ENCODE results near the gene TMBIM1. TPM values are rescaled to one million over a fixed set of nuclear protein-coding genes. Genes with fewer than 3 reads are reported as not detected.

Gene TMBIM1
- total and polyA plus RNA-seq, 9 of the 15 experiments (the other 6 are each of a cell fraction or from before 2014, with no cell fraction given): 14.2 to 105 (median 47.0) TPM

- no peak for TF ChIP-seq SIX5 (IDR thresholded peaks at IDR 0.05; ENCODE audit: borderline replicate concordance in 1 of 2, insufficient read depth in 1 of 2, low read depth in 1 of 2, low read length in 2 of 2)
- TF ChIP-seq ZNF146 (CRISPR knock-in tag; IDR thresholded peaks at IDR 0.05; ENCODE audit: unreplicated experiment): no peak
- TF ChIP-seq SRSF7 (optimal IDR thresholded peaks at IDR 0.05; ENCODE audit: low read depth, low read length): no peak
- no peak for TF ChIP-seq MCM3 (IDR thresholded peaks at IDR 0.05)
- TF ChIP-seq ESRRA (IDR thresholded peaks at IDR 0.05; ENCODE audit: borderline replicate concordance, low read depth): no peak
- no peak for TF ChIP-seq FOXK2 (conservative IDR thresholded peaks at IDR 0.05 in 1 of 2, IDR thresholded peaks at IDR 0.05 in 1 of 2; ENCODE audit: low read depth in 2 of 2)
- 0 out of 2 replicates have a peak, but pooled peaks have one; percentile 25 for TF ChIP-seq ZNF511 (CRISPR knock-in tag; IDR thresholded peaks at IDR 0.05)
- TF ChIP-seq ZC3H11A (IDR thresholded peaks at IDR 0.05; ENCODE audit: low read depth, low read length): no peak
- no peak for TF ChIP-seq ZNF212 (CRISPR knock-in tag; IDR thresholded peaks at IDR 0.05)
- peak in 2 of 3 experiments; percentile 14 to 33 for TF ChIP-seq YY1 (IDR thresholded peaks at IDR 0.05; ENCODE audit: borderline replicate concordance in 1 of 3, control insufficient read depth in 1 of 3, extremely low read depth in 1 of 3, insufficient read depth in 3 of 3, insufficient read length in 1 of 3, insufficient replicate concordance in 2 of 3, low read depth in 1 of 3, low read length in 2 of 3)
Measured at GRCh38 chr2:218322768-218323525, 30.6 kb upstream of the TMBIM1 start (continued).
